ENCODE measurements around the gene COQ9.

Gene COQ9

GRCh38 chr16:57473176-57473840 is 26.0 kb downstream of the COQ9 start:
- H3K9ac ChIP-seq (ENCODE audit: low read length): no peak overlapping the region
- H3K4ac ChIP-seq (ENCODE audit: low read depth, low read length): no peak overlapping the region
- peak overlapping the region; percentile 13 for H3K27ac ChIP-seq (ENCODE audit: low read depth, low read length)
- no peak overlapping the region for H4K5ac ChIP-seq (ENCODE audit: low read length)
- no peak overlapping the region for H2BK5ac ChIP-seq (ENCODE audit: low read length)
- H3K23ac ChIP-seq (ENCODE audit: low read length): no peak overlapping the region
- H3K4me3 ChIP-seq (ENCODE audit: low read length): no peak overlapping the region
- no peak overlapping the region for H3K4me2 ChIP-seq (ENCODE audit: low read length)
- no peaks in the 10 kb centered on the region for H3K27me3 ChIP-seq (ENCODE audit: insufficient read depth, low read length, poor library complexity)
- H2AK5ac ChIP-seq (ENCODE audit: low read length): no peak overlapping the region
- no peaks in the 10 kb centered on the region for H3K79me1 ChIP-seq (ENCODE audit: low read length)
- H3K36me3 ChIP-seq (ENCODE audit: control insufficient read depth, insufficient read depth, low read length): peaks cover 26% of the 10 kb centered on the region
- H3K56ac ChIP-seq (ENCODE audit: low read length): peak overlapping the region; percentile 36
- H3K79me2 ChIP-seq (ENCODE audit: control insufficient read depth, insufficient read depth, low read length): no peaks in the 10 kb centered on the region
- DNase-seq: no peak
- H4K8ac ChIP-seq (ENCODE audit: low read depth, low read length): no peak overlapping the region
- no peak overlapping the region for H2BK15ac ChIP-seq (replicated peaks; ENCODE audit: low read depth)
- H3K4me1 ChIP-seq (ENCODE audit: control insufficient read depth, low read depth, low read length): peaks cover 11% of the 10 kb centered on the region
- no peak overlapping the region for H3K18ac ChIP-seq (ENCODE audit: low read length)
- WGBS (ENCODE audit: extremely low coverage, insufficient coverage, low lambda C conversion rate): no CpG with 5 or more reads among the region's 14 CpGs
- H2BK120ac ChIP-seq (ENCODE audit: low read depth, low read length): no peak overlapping the region

DNA sequence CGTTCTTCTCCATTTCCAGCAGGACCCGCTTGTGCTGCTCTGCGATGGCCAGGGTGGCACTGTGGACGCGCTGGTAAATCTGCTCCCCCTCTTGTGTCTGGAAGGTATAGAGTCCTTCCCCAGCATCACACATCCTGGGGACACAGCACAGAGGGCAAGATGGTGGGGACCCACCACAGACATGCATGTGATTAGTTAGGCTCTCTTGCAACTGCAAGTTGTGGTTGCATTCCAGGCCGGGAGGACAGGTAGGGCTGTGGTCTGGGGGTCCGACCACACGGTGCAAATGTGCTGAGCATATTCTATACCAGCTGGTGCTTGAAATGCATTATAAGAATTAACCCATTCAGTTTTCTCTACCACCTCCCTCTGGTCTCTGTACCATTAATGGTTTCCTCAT is 26.6 kb downstream of the COQ9 start:
- no peak overlapping the region for H2BK120ac ChIP-seq (ENCODE audit: low read depth, low read length)
- H4K5ac ChIP-seq (ENCODE audit: low read length): no peak overlapping the region
- H3K36me3 ChIP-seq (ENCODE audit: control insufficient read depth, insufficient read depth, low read length): peaks cover 23% of the 10 kb centered on the region
- no peak overlapping the region for H3K4me2 ChIP-seq (ENCODE audit: low read length)
- H4K8ac ChIP-seq (ENCODE audit: low read depth, low read length): no peak overlapping the region
- H3K18ac ChIP-seq (ENCODE audit: low read length): no peak overlapping the region
- H3K4me3 ChIP-seq (ENCODE audit: low read length): no peak overlapping the region
- WGBS (ENCODE audit: extremely low coverage, insufficient coverage, low lambda C conversion rate): no CpG with 5 or more reads among the region's 8 CpGs
- H2AK5ac ChIP-seq (ENCODE audit: low read length): no peak overlapping the region
- H3K27ac ChIP-seq (ENCODE audit: low read depth, low read length): no peak overlapping the region
- no peak overlapping the region for H2BK15ac ChIP-seq (replicated peaks; ENCODE audit: low read depth)
- H3K9ac ChIP-seq (ENCODE audit: low read length): no peak overlapping the region
- peaks cover 11% of the 10 kb centered on the region for H3K4me1 ChIP-seq (ENCODE audit: control insufficient read depth, low read depth, low read length)
- H3K79me1 ChIP-seq (ENCODE audit: low read length): no peaks in the 10 kb centered on the region
- no peak for DNase-seq
- no peaks in the 10 kb centered on the region for H3K27me3 ChIP-seq (ENCODE audit: insufficient read depth, low read length, poor library complexity)
- H3K79me2 ChIP-seq (ENCODE audit: control insufficient read depth, insufficient read depth, low read length): no peaks in the 10 kb centered on the region
- H3K4ac ChIP-seq (ENCODE audit: low read depth, low read length): no peak overlapping the region
- H3K56ac ChIP-seq (ENCODE audit: low read length): no peak overlapping the region
- no peak overlapping the region for H2BK5ac ChIP-seq (ENCODE audit: low read length)
- no peak overlapping the region for H3K23ac ChIP-seq (ENCODE audit: low read length)

- H3K79me1 ChIP-seq (ENCODE audit: low read length): no peaks in the 10 kb centered on the region
- no peak overlapping the region for H3K9ac ChIP-seq (ENCODE audit: low read length)
- WGBS (ENCODE audit: extremely low coverage, insufficient coverage, low lambda C conversion rate): no CpG with 5 or more reads among the region's 30 CpGs
- H3K4ac ChIP-seq (ENCODE audit: low read depth, low read length): no peak overlapping the region
- peaks cover 12% of the 10 kb centered on the region for H3K36me3 ChIP-seq (ENCODE audit: control insufficient read depth, insufficient read depth, low read length)
- H3K27ac ChIP-seq (ENCODE audit: low read depth, low read length): no peak overlapping the region
- H3K4me2 ChIP-seq (ENCODE audit: low read length): no peak overlapping the region
- H3K23ac ChIP-seq (ENCODE audit: low read length): no peak overlapping the region
- H3K4me1 ChIP-seq (ENCODE audit: control insufficient read depth, low read depth, low read length): peaks cover 11% of the 10 kb centered on the region
- peak overlapping the region; percentile 75 for H3K56ac ChIP-seq (ENCODE audit: low read length)
- no peaks in the 10 kb centered on the region for H3K27me3 ChIP-seq (ENCODE audit: insufficient read depth, low read length, poor library complexity)
- H4K5ac ChIP-seq (ENCODE audit: low read length): no peak overlapping the region
- H2BK15ac ChIP-seq (replicated peaks; ENCODE audit: low read depth): no peak overlapping the region
- H3K79me2 ChIP-seq (ENCODE audit: control insufficient read depth, insufficient read depth, low read length): no peaks in the 10 kb centered on the region
- no peak overlapping the region for H4K8ac ChIP-seq (ENCODE audit: low read depth, low read length)
- H2BK5ac ChIP-seq (ENCODE audit: low read length): no peak overlapping the region
- H3K4me3 ChIP-seq (ENCODE audit: low read length): no peak overlapping the region
- peak overlapping the region; percentile 27 for H2AK5ac ChIP-seq (ENCODE audit: low read length)
- H3K18ac ChIP-seq (ENCODE audit: low read length): no peak overlapping the region
- no peak for DNase-seq
- H2BK120ac ChIP-seq (ENCODE audit: low read depth, low read length): no peak overlapping the region
Observed at GRCh38 chr16:57474671-57475661, 27.7 kb downstream of the COQ9 start.

- H3K4me1 ChIP-seq (ENCODE audit: control insufficient read depth, low read depth, low read length): peaks cover 15% of the 10 kb centered on the region
Observed at GRCh38 chr16:57475711-57476339, 28.5 kb downstream of the COQ9 start.

GRCh38 chr16:57476546-57477410 is 29.5 kb downstream of the COQ9 start:
- WGBS (ENCODE audit: extremely low coverage, insufficient coverage, low lambda C conversion rate): no CpG with 5 or more reads among the region's 6 CpGs
- no peak overlapping the region for H3K18ac ChIP-seq (ENCODE audit: low read length)
- no peak overlapping the region for H2BK5ac ChIP-seq (ENCODE audit: low read length)
- H3K4me2 ChIP-seq (ENCODE audit: low read length): no peak overlapping the region
- no peak overlapping the region for H3K4me3 ChIP-seq (ENCODE audit: low read length)
- H3K23ac ChIP-seq (ENCODE audit: low read length): no peak overlapping the region
- no peaks in the 10 kb centered on the region for H3K27me3 ChIP-seq (ENCODE audit: insufficient read depth, low read length, poor library complexity)
- H3K79me2 ChIP-seq (ENCODE audit: control insufficient read depth, insufficient read depth, low read length): no peaks in the 10 kb centered on the region
- no peak overlapping the region for H2BK15ac ChIP-seq (replicated peaks; ENCODE audit: low read depth)
- no peak for DNase-seq
- H3K9ac ChIP-seq (ENCODE audit: low read length): no peak overlapping the region
- no peak overlapping the region for H2BK120ac ChIP-seq (ENCODE audit: low read depth, low read length)
- H3K4me1 ChIP-seq (ENCODE audit: control insufficient read depth, low read depth, low read length): peaks cover 15% of the 10 kb centered on the region
- no peak overlapping the region for H3K27ac ChIP-seq (ENCODE audit: low read depth, low read length)
- H3K79me1 ChIP-seq (ENCODE audit: low read length): no peaks in the 10 kb centered on the region
- no peak overlapping the region for H3K56ac ChIP-seq (ENCODE audit: low read length)
- no peak overlapping the region for H3K4ac ChIP-seq (ENCODE audit: low read depth, low read length)
- H3K36me3 ChIP-seq (ENCODE audit: control insufficient read depth, insufficient read depth, low read length): peaks cover 4% of the 10 kb centered on the region
- no peak overlapping the region for H2AK5ac ChIP-seq (ENCODE audit: low read length)
- H4K5ac ChIP-seq (ENCODE audit: low read length): no peak overlapping the region
- no peak overlapping the region for H4K8ac ChIP-seq (ENCODE audit: low read depth, low read length)

More at GRCh38 chr16:57475711-57476339, 28.5 kb downstream of the COQ9 start:
- no peak overlapping the region for H3K9ac ChIP-seq (ENCODE audit: low read length)
- H3K79me2 ChIP-seq (ENCODE audit: control insufficient read depth, insufficient read depth, low read length): no peaks in the 10 kb centered on the region
- no peak overlapping the region for H2BK15ac ChIP-seq (replicated peaks; ENCODE audit: low read depth)
- WGBS (ENCODE audit: extremely low coverage, insufficient coverage, low lambda C conversion rate): no CpG with 5 or more reads among the region's 12 CpGs
- peaks cover 4% of the 10 kb centered on the region for H3K36me3 ChIP-seq (ENCODE audit: control insufficient read depth, insufficient read depth, low read length)
- H3K23ac ChIP-seq (ENCODE audit: low read length): no peak overlapping the region
- no peak overlapping the region for H3K18ac ChIP-seq (ENCODE audit: low read length)
- no peak overlapping the region for H4K8ac ChIP-seq (ENCODE audit: low read depth, low read length)
- H4K5ac ChIP-seq (ENCODE audit: low read length): no peak overlapping the region
- H3K27ac ChIP-seq (ENCODE audit: low read depth, low read length): no peak overlapping the region
- no peak overlapping the region for H3K4me2 ChIP-seq (ENCODE audit: low read length)
- H2BK120ac ChIP-seq (ENCODE audit: low read depth, low read length): no peak overlapping the region
- H2AK5ac ChIP-seq (ENCODE audit: low read length): peak overlapping the region; percentile 8
- no peak overlapping the region for H2BK5ac ChIP-seq (ENCODE audit: low read length)
- no peak overlapping the region for H3K4me3 ChIP-seq (ENCODE audit: low read length)
- peak; percentile 98 for DNase-seq
- H3K27me3 ChIP-seq (ENCODE audit: insufficient read depth, low read length, poor library complexity): no peaks in the 10 kb centered on the region
- no peaks in the 10 kb centered on the region for H3K79me1 ChIP-seq (ENCODE audit: low read length)
- H3K4ac ChIP-seq (ENCODE audit: low read depth, low read length): no peak overlapping the region
- peak overlapping the region; percentile 36 for H3K56ac ChIP-seq (ENCODE audit: low read length)

Measured in mesendoderm (in vitro differentiated cells).